GM21786 (cell line): Measurements from ENCODE around the gene MAN1A2.

Source experiments
- ATAC-seq: cut with Tn5 transposase; IDR thresholded peaks from one replicate; pipeline ENCODE4 v1.9.1; 2021; ENCODE audit not compliant: unreplicated experiment

The MAN1A2 gene

DNA sequence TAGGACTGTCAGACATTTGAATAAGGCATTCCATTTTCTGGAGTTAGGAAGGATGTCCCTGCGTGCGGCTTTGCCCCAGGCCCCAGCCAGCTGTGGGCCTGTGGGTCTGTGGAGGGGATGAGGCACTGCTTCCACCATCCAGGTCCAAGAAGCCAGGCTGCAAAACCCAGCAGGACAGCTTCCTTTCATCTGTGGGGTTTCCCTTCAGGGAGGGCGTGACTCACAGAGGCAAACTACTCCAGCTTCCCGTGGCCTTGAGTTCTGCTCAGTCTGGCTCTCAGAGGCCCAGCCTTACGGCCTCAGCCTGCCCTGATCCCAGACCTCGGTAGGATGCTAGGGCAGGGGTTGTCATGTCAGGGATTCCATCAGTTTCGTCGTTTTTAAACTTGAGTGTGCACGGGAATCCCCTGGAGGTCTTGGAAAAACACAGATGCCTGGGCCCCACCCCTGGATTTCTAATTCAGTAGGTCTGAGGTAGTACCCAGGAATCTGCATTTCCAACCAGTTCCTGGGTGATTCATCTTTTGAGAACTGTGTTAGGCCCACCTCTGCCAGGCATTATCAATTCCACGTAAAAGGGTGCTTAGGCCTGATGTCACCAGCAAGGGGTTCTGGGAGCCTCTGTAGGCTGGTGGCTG is 206.3 kb downstream of the MAN1A2 start:
- no peak for ATAC-seq

- no peak for ATAC-seq
Observed at GRCh38 chr1:117574161-117574835, 207.0 kb downstream of the MAN1A2 start.

DNA sequence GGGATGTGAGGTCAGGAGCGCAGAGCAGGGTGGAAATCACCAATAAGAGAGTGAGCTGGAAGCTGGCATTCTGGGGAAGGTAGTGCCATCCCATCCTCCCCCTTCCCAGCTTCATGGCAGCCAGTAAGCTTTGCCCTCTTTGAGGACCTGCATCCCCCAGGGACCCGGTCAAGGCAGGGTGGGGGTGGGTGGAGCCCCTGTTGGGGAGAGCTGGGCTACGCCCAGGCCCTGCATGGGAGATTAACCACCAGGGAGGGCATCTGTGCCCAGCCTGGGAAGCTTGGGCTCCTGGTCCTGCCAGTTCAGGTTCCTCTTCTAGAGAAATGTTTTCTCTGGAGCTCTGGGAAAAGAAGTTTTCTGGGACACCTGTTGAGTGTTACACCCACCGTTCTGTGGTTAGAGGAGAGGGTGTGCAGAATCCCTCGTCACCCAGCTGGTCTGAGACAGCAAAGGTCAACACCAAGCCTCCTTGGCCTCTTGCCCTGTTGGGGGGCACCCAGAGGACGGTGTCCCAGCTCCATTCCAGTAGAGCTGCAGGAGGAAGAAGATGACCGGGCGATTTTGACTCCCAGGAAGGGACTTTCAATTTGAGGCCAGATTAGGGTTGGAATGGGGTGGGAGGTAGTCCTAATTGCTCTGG is 208.5 kb downstream of the MAN1A2 start:
- ATAC-seq, result no peak

DNA sequence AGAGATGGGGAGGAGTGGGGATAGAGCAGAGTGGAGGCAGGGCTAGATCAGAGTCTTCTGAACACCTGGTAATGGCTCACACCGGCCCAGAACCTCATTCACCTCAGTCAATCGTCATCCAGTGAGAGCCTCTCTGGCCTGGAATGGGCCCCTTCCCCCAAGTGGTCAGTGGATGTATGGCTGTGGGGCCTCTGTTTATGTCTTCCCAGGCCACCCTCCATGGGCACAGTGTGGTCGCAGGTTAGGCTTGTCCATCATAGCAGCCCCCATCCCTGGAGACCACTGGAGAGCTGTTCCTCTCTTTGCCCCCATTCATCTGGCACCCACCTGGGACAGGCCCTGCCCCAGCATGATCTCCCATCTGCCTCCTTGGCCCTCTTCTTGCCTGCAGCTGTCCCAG is 209.0 kb downstream of the MAN1A2 start:
- no peak for ATAC-seq

DNA sequence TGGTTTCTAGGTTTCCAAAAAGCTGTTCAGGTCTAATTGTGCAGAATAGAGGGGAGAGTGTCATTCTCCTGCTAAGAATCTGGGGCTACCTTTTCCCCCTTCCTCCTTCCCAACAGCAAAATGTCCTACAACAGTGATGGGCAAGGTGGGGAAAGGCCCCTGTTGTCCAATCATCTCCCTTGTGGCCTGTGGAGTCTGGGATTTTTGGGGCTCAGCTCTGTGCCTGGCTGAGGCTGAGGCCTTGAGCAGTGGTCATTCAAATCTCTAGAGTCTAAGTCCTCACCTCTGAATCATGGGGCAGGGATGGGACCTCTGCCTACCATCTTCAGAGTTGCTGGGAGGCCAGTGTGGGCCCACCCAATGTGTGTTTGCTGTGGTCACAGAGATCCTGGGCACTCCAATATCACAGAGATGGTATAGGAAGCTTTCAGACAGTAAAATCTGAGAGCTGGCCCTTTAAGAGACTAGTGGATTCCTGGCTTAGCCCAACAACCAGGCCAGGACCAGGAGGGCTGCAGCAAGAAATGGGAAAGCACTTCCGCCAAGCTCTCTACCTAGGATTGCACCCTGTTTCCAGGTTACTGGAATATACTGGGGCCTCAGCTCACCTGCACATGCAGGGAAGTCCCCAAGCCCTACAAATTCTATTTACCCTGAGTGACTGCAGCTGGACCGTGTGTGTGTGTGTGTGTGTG is 210.1 kb downstream of the MAN1A2 start:
- no peak for ATAC-seq

DNA sequence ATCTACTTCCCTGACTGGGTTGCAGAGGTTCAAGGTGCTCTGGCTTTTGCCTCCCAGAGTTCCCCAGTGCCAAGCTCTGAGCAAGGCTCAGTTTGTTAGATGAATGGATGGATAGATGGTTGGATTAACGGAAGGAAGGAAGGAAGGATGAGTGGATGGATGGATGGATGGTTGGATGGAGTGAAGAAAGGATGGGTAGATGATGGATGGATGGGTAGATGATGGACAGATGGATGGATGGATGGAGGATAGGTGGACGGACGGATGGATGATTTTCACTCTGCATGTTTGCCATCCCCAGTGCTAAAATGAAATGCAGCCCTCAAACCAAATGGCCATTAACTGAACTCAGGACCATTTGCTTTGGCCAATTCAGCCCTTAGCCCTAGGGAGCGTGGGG is 211.2 kb downstream of the MAN1A2 start:
- ATAC-seq, result no peak
